Sigmoid colon (tissue), 7 donors: Measurements from ENCODE around the gene CD3G. TPM values are rescaled to one million over a fixed set of nuclear protein-coding genes. Genes with fewer than 3 reads are reported as not detected.

Experiments
- DNase-seq: peaks from one replicate; pipeline ENCODE4 v3.0.0-alpha.2; 2019
- H3K27ac ChIP-seq, 4 donors: fragments of 200-600 bp; sonication (generic); one replicate each; pipeline ENCODE4 v1.5.1; 2016 to 2019; ENCODE audit warnings: mild to moderate bottlenecking in 1 of 4
- H3K27me3 ChIP-seq, 3 donors: fragments of 200-600 bp; sonication (generic); one replicate each; pipeline ENCODE4 v1.5.1; 2019; ENCODE audit warnings: mild to moderate bottlenecking in 1 of 3
- H3K36me3 ChIP-seq, 4 donors: fragments of 200-600 bp; sonication (generic); one replicate each; pipeline ENCODE4 v1.5.1; 2016 to 2019
- H3K4me1 ChIP-seq, 4 donors: fragments of 200-600 bp; sonication (generic); one replicate each; pipeline ENCODE4 v1.5.1; 2017 to 2019
- H3K4me3 ChIP-seq, 4 donors: fragments of 200-600 bp; sonication (generic); one replicate each; pipeline ENCODE4 v1.5.1; 2017 to 2019; ENCODE audit warnings: mild to moderate bottlenecking in 2 of 4, moderate library complexity in 1 of 4
- H3K9me3 ChIP-seq, 4 donors: fragments of 200-600 bp in 3 of 4; sonication (generic) in 3 of 4; one replicate each; pipeline versions ENCODE4 v1.5.1 to v1.6.1; 2013 to 2019
- CTCF ChIP-seq, 4 experiments: fragments of 450-650 bp in 3 of 4; fragments of 200-600 bp in 1 of 4; IDR thresholded peaks; one replicate each; pipeline ENCODE4 v1.5.1; 2016 to 2019; ENCODE audit warnings: antibody characterized with exemption in 4 of 4, mild to moderate bottlenecking in 3 of 4, moderate library complexity in 2 of 4
- EP300 ChIP-seq, 4 donors: sonication (generic); formaldehyde crosslinking; IDR thresholded peaks; one replicate each; pipeline ENCODE4 v1.6.1; 2017; ENCODE audit warnings: antibody characterized with exemption in 4 of 4
- POLR2A ChIP-seq, 2 donors: fragments of 450-650 bp; IDR thresholded peaks; one replicate each; pipeline ENCODE4 v1.6.1; 2016; ENCODE audit warnings: antibody characterized with exemption in 2 of 2, mild to moderate bottlenecking in 2 of 2, moderate library complexity in 2 of 2
- POLR2AphosphoS5 ChIP-seq, 4 donors: sonication (generic); formaldehyde crosslinking; IDR thresholded peaks; one replicate each; pipeline ENCODE4 v1.6.1; 2017; ENCODE audit warnings: antibody characterized with exemption in 4 of 4
- WGBS, 2 donors: extraction: QIAGEN DNeasy Blood & Tissue Kit; methylation state at CpG; one replicate each; pipeline ENCODE4 v1.1.7; 2013; 5-methylcytosine and 5-hydroxymethylcytosine counted together
- intact Hi-C: fragments of 100-400 bp; cut with DNase I; formaldehyde crosslinking; loops from one replicate; pipeline ENCODE4 v1.15.1; 2023
- polyA plus RNA-seq, 3 donors: library from polyadenylated mRNA; stranded (reverse); fragments of 200-250 nt; gene quantifications; one replicate each; pipeline ENCODE4 v1.2.3, GENCODE V29; 2013
- total RNA-seq, 4 donors: library from RNA; depleted of rRNA; stranded (reverse); fragments of >200 nt; gene quantifications; one replicate each; pipeline ENCODE4 v1.1.0, GENCODE V29; 2016
- donor health status: healthy with polysubstance abuse.
- donor health status: Bipolar disorder and iron deficiency.
- donor health status: healthy.

CD3G gene
- total and polyA plus RNA-seq, 7 donors, result 0.66 to 7.8 (median 2.1) TPM; not detected in 3

- intact Hi-C loops, result no loop called here
- Histone ChIP-seq H3K9me3 (no peaks in the 10 kb centered on the region), H3K4me3 (no peak overlapping the region), H3K36me3 (no peaks in the 10 kb centered on the region), H3K4me1 (peaks cover 0 to 17% (median 4%) of the 10 kb centered on the region in 4 donors), H3K27ac (no peak overlapping the region), H3K27me3 (peaks cover 0 to 51% (median 25%) of the 10 kb centered on the region in 3 donors)
- TF ChIP-seq POLR2AphosphoS5 (IDR thresholded peaks at IDR 0.05) (no peak), CTCF (IDR thresholded peaks at IDR 0.05) (no peak), POLR2A (IDR thresholded peaks at IDR 0.05) (no peak), EP300 (IDR thresholded peaks at IDR 0.05) (no peak)
- 15 to 56% methylated on average over 7 of the region's 7 CpGs for WGBS, 2 donors
- no peak for DNase-seq
Measured at GRCh38 chr11:118314988-118315411, 29.1 kb upstream of the CD3G start.

GRCh38 chr11:118318124-118318523 lies 26.0 kb upstream of the CD3G start:
- no peaks in the 10 kb centered on the region for H3K9me3 ChIP-seq
- H3K27ac ChIP-seq, result no peak overlapping the region
- 74 to 87% methylated on average over 4 of the region's 4 CpGs for WGBS, 2 donors
- intact Hi-C loops, result no loop called here
- no peak for DNase-seq
- TF ChIP-seq POLR2A (IDR thresholded peaks at IDR 0.05) (no peak), CTCF (IDR thresholded peaks at IDR 0.05) (no peak)
- peaks cover 0 to 47% (median 19%) of the 10 kb centered on the region in 3 donors for H3K27me3 ChIP-seq
- H3K4me1 ChIP-seq, result peaks cover 0 to 17% (median 4%) of the 10 kb centered on the region in 4 donors
- no peak overlapping the region for H3K4me3 ChIP-seq
- H3K36me3 ChIP-seq, result no peaks in the 10 kb centered on the region

- Histone ChIP-seq H3K27ac (no peak overlapping the region), H3K36me3 (no peaks in the 10 kb centered on the region), H3K9me3 (no peaks in the 10 kb centered on the region), H3K4me3 (no peak overlapping the region), H3K4me1 (peaks cover 0 to 17% (median 4%) of the 10 kb centered on the region in 4 donors), H3K27me3 (peaks cover 0 to 41% (median 13%) of the 10 kb centered on the region in 3 donors)
- intact Hi-C loops, result no loop called here
- TF ChIP-seq POLR2AphosphoS5 (IDR thresholded peaks at IDR 0.05) (no peak), EP300 (IDR thresholded peaks at IDR 0.05) (no peak), POLR2A (IDR thresholded peaks at IDR 0.05) (no peak), CTCF (IDR thresholded peaks at IDR 0.05) (no peak)
- no peak for DNase-seq
- 83 to 91% methylated on average over 11 of the region's 11 CpGs for WGBS, 2 donors
Measured at GRCh38 chr11:118318581-118319336, 25.4 kb upstream of the CD3G start.

- Histone ChIP-seq H3K4me1 (peaks cover 0 to 17% (median 4%) of the 10 kb centered on the region in 4 donors), H3K4me3 (no peak overlapping the region), H3K9me3 (no peaks in the 10 kb centered on the region), H3K27me3 (peaks cover 0 to 35% (median 7%) of the 10 kb centered on the region in 3 donors), H3K27ac (no peak overlapping the region), H3K36me3 (no peaks in the 10 kb centered on the region)
- WGBS, 2 donors, result 29 to 39% methylated on average over 1 of the region's 1 CpG
- no peak for TF ChIP-seq CTCF (IDR thresholded peaks at IDR 0.05)
- TF ChIP-seq EP300 (IDR thresholded peaks at IDR 0.05), result no peak
- TF ChIP-seq POLR2AphosphoS5 (IDR thresholded peaks at IDR 0.05), result no peak
- no peak for TF ChIP-seq POLR2A (IDR thresholded peaks at IDR 0.05)
- intact Hi-C loops, result no loop called here
- DNase-seq, result no peak
Measured at GRCh38 chr11:118319337-118319707, 24.8 kb upstream of the CD3G start.
